ENCODE measurements around the gene TSTD1. TPM values are rescaled to one million over a fixed set of nuclear protein-coding genes. Genes with fewer than 3 reads are reported as not detected.
"Not testable (repeated sequence)": the region's sequence is repeated elsewhere in the genome, so short reads cannot be mapped to it uniquely, and the experiment has no call there.

TSTD1 gene
- total and polyA plus RNA-seq, 5 experiments from 2014 or later = 100 to 508 (median 342) TPM

DNA sequence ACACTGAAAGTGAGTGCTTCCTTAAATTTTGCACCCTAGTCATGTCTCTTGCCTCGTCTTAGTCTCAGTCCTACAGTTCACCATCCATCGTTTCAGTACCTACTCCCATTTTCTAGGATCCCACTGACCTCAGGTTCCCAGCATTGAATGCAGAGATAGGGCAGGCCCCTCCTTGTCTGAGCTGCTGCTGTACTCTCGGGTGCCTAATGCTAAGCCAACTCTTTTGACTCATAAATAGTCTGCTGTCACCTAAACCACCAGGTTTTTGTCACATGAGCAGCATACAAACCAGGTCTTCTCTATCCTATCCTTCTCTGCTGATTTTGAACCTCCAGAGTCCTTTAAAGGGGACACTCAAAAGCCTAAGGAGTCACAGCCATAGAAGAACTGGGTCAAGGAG, 27.9 kb upstream of the TSTD1 start:
- POLR2A ChIA-PET = interaction anchor here (0.8 to 10.2 kb wide), 3 partner anchors 22 to 46 kb away, joined by 4 to 429 read pairs (median 119); partner anchors contain the start of genes F11R, KLHDC9, TSTD1 and USF1
- ATAC-seq (no peak), DNase-seq (no peak)

DNA sequence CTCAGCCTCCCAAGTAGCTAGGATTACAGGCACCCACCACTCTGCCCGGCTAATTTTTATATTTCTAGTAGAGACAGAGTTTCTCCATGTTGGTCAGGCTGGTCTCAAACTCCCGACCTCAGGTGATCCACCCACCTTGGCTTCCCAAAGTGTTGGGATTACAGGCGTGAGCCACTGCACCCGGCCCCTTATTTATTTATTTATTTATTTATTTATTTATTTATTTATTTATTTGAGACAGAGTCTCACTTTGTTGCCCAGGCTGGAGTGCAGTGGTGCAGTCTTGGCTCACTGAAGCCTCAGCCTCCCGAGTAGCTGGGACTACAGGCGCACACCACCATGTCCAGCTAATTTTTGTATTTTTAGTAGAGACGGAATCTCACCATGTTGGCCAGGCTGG, 26.9 kb upstream of the TSTD1 start:
- H3K4me3 Mint-ChIP-seq = peak overlapping the region; percentile 64 to 100 (median 95)
- POLR2A ChIA-PET = interaction anchor here (7.5 to 10.2 kb wide), 2 partner anchors 21 to 31 kb away, joined by 119 to 429 read pairs; partner anchors contain the start of genes KLHDC9, TSTD1 and USF1

More for the DNA sequence above, 27.9 kb upstream of the TSTD1 start:
- H3K9me3 Mint-ChIP-seq = no peaks in the 10 kb centered on the region
- peak overlapping the region; percentile 88 to 100 (median 99) for H3K4me3 Mint-ChIP-seq
- peaks cover 4 to 59% (median 21%) of the 10 kb centered on the region in 3 donors for H3K36me3 Mint-ChIP-seq
- H3K4me1 Mint-ChIP-seq = peaks cover 50 to 86% (median 79%) of the 10 kb centered on the region in 4 donors
- H3K27ac Mint-ChIP-seq = peak overlapping the region; percentile 95 to 100 (median 98)
- no peaks in the 10 kb centered on the region for H3K27me3 Mint-ChIP-seq

DNA sequence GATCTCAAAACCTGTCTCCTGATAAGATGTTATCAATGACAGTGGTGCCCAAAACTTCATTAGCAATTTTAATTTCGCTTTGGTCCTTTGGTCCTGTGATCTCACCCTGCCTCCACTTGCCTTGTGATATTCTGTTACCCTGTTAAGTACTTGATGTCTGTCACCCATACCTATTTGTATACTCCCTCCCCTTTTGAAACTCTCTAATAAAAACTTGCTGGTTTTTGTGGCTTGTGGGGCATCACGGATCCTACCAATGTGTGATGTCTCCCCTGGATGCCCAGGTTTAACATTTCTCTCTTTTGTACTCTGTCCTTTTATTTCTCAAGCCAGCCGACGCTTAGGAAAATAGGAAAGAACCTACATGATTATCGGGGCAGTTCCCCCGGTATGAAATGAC, 25.2 kb upstream of the TSTD1 start:
- not testable (repeated sequence) for H3K27me3 Mint-ChIP-seq, H3K9me3 Mint-ChIP-seq, DNase-seq, ATAC-seq
- POLR2A ChIA-PET = interaction anchor here (0.9 to 10.2 kb wide), 2 partner anchors 19 to 237 kb away, joined by 3 to 429 read pairs; partner anchors contain the start of genes TSTD1 and USF1
- Mint-ChIP-seq H3K36me3 (peaks cover 4 to 83% (median 22%) of the 10 kb centered on the region in 3 donors), H3K27ac (peak overlapping the region; percentile 77 to 97 (median 92)), H3K4me3 (peak overlapping the region; percentile 64 to 100 (median 81)), H3K4me1 (peaks cover 47 to 87% (median 84%) of the 10 kb centered on the region in 4 donors)

More for the DNA sequence above, 26.9 kb upstream of the TSTD1 start:
- not testable (repeated sequence) for ATAC-seq, H3K27me3 Mint-ChIP-seq, H3K9me3 Mint-ChIP-seq
- DNase-seq = peak in 1 of 10 donors; percentile 35
- Mint-ChIP-seq H3K36me3 (peaks cover 4 to 66% (median 21%) of the 10 kb centered on the region in 3 donors), H3K27ac (peak overlapping the region; percentile 25 to 97 (median 88)), H3K4me1 (peaks cover 45 to 83% (median 77%) of the 10 kb centered on the region in 4 donors)

DNA sequence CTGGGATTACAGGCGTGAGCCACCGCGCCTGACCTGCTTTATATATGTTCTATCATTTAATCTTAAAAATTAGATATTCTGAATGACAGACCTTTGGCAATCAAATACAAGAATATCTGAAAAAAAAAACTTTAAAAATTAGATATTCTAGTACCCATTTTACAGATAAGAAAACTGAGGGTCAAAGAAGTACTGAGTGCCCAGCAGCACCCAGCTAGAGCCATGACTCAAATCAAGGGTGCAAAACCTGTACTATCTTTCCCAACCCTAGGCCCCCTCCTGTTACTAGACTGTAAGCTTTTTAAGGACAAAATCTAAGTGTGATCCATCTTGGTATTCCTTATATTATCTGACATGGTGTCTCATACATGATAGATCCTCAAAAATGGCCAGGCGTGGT, 22.7 kb upstream of the TSTD1 start:
- Mint-ChIP-seq H3K9me3 (no peaks in the 10 kb centered on the region), H3K27ac (peak overlapping the region; percentile 58 to 97 (median 85)), H3K4me1 (peaks cover 37 to 85% (median 80%) of the 10 kb centered on the region in 4 donors), H3K4me3 (peak overlapping the region in 5 of 10 donors; percentile 7 to 88 (median 65)), H3K27me3 (no peaks in the 10 kb centered on the region), H3K36me3 (peaks cover 4 to 89% (median 16%) of the 10 kb centered on the region in 3 donors)
- ATAC-seq (no peak), DNase-seq (no peak)
- POLR2A ChIA-PET = interaction anchor here (0.6 to 6.0 kb wide), 4 partner anchors 8 to 54 kb away, joined by 3 to 38 read pairs (median 20); partner anchors contain the start of genes ARHGAP30 and USF1

DNA sequence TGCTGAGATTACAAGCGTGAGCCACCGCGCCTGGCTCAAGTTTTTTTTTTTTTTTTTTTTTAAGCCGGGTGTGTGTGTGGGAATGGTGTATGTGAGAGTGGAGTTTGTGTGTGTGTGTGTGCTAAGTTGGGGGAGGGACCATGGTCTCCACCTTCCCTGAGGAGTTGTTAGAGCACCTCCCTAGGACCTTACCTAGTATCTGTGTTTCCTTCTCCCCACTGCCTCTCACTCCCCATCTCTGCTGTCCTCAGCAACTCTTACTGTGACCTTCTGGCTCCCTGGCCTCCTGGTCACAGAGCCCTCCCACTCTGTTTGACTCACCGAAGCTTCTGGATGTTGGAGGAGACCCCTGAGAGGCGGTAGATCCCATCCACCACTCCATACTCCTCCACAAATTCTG, 20.5 kb upstream of the TSTD1 start:
- Mint-ChIP-seq H3K4me3 (peak overlapping the region in 6 of 10 donors; percentile 12 to 72 (median 48)), H3K36me3 (peaks cover 5 to 89% (median 13%) of the 10 kb centered on the region in 3 donors), H3K4me1 (peaks cover 34 to 78% (median 68%) of the 10 kb centered on the region in 4 donors), H3K27ac (peak overlapping the region; percentile 68 to 96 (median 84)), H3K9me3 (no peaks in the 10 kb centered on the region), H3K27me3 (no peaks in the 10 kb centered on the region)
- POLR2A ChIA-PET = interaction anchor here (5.8 to 6.0 kb wide), 2 partner anchors 10 to 13 kb away, joined by 36 to 38 read pairs; partner anchors contain the start of genes ARHGAP30 and USF1
- ATAC-seq (no peak), DNase-seq (no peak)

DNA sequence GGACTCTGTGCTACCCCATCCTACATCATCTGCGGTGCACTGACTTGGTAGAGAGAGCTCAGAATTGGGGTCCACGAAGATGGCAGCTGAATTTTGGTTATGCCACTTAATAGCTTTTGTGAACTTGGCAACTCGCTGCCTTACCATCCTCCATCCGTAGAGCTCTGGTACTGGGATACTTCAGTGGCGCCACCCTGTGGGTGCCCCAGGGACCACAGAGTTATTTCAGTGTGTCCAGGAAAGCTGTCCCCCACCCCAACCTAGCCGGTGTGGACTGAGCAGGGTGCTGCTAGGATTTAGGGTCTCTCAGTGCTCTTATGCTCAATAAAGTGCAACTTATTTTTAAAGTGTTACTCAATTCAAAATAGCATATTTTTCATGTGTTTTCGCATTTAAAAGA, 16.0 kb upstream of the TSTD1 start:
- POLR2A ChIA-PET = interaction anchor here (1.1 to 1.8 kb wide), 5 partner anchors 9 to 43 kb away, joined by 3 to 9 read pairs (median 4); partner anchors contain the start of genes ARHGAP30, KLHDC9 and USF1
- DNase-seq (no peak), ATAC-seq (no peak)
- H3K27ac Mint-ChIP-seq = peak overlapping the region in 2 of 10 donors; percentile 49 to 66
- peaks cover 23 to 54% (median 45%) of the 10 kb centered on the region in 4 donors for H3K4me1 Mint-ChIP-seq
- no peak overlapping the region for H3K4me3 Mint-ChIP-seq
- H3K36me3 Mint-ChIP-seq = peaks cover 5 to 94% (median 19%) of the 10 kb centered on the region in 3 donors
- no peaks in the 10 kb centered on the region for H3K9me3 Mint-ChIP-seq
- no peaks in the 10 kb centered on the region for H3K27me3 Mint-ChIP-seq

DNA sequence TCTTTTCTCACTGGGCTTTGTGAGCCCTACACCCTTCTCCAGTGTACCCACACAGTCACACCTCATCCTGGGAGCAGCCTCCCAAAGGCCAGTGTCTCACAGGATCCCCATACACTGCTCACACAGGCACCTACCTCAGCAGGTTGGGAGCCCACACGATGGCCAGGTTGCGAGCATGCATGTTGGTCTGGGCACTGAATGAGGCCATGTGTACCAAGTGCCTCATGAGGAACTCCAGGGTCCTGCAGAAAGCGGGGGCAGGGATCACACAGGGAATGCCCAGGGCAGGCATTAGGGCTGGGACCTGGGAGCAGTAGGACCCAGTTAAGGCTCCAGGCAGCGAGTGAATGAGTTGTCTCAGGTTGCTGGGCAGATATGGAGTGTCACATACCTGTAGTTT, 15.5 kb upstream of the TSTD1 start:
- Mint-ChIP-seq H3K36me3 (peaks cover 5 to 94% (median 22%) of the 10 kb centered on the region in 3 donors), H3K27ac (peak overlapping the region in 5 of 10 donors; percentile 44 to 73 (median 59)), H3K9me3 (no peaks in the 10 kb centered on the region), H3K27me3 (no peaks in the 10 kb centered on the region), H3K4me3 (no peak overlapping the region), H3K4me1 (peaks cover 19 to 49% (median 41%) of the 10 kb centered on the region in 4 donors)
- ATAC-seq (no peak), DNase-seq (no peak)
- POLR2A ChIA-PET = interaction anchor here (1.1 to 1.8 kb wide), 5 partner anchors 8 to 44 kb away, joined by 3 to 9 read pairs (median 4); partner anchors contain the start of genes ARHGAP30, KLHDC9 and USF1

DNA sequence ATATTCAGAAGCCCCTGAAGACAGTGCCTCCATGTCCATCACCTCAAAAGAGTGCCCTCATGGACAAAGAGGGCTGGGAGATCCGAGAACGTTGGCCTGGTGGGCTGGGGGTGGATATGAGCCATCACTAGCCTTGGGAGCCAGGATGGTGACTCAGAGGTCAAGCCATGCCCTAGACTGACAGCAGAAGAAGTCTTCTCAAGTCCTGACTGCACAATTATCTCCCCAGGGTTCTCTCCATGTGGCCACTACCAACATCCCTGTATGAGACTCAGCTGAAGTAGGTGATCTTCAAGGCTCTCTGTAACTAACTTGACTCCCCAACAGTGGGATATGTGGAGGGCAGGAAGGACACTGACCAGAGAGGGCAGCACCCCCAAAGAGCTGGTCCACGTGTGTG, 14.1 kb upstream of the TSTD1 start:
- no peaks in the 10 kb centered on the region for H3K27me3 Mint-ChIP-seq
- DNase-seq (no peak), ATAC-seq (no peak)
- no peaks in the 10 kb centered on the region for H3K9me3 Mint-ChIP-seq
- no peak overlapping the region for H3K4me3 Mint-ChIP-seq
- peaks cover 26 to 52% (median 47%) of the 10 kb centered on the region in 4 donors for H3K4me1 Mint-ChIP-seq
- POLR2A ChIA-PET = no interaction called here
- H3K36me3 Mint-ChIP-seq = peaks cover 5 to 93% (median 22%) of the 10 kb centered on the region in 3 donors
- H3K27ac Mint-ChIP-seq = peak overlapping the region in 9 of 10 donors; percentile 13 to 90 (median 75)

DNA sequence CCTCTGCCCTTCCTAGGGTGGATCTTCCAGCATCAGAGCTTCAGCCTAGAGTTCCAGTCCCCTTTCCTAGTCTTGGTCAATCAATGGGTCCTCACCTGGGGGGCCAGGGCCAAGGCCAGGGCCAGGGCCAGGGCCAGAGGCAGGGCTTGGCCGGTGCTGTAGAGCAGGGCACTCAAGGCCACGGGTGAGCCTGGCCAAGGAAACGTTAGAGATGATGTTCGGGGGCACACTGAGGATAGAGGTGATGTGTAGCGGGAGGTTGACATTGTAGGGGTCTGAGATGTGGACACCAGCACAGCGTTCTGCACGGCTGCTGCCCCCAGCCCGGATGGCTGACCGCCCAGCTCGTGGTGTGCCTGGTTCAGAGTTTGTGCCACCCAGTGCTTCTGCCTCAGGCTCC, 12.5 kb upstream of the TSTD1 start:
- peaks cover 22 to 48% (median 41%) of the 10 kb centered on the region in 4 donors for H3K4me1 Mint-ChIP-seq
- H3K4me3 Mint-ChIP-seq = no peak overlapping the region
- no peaks in the 10 kb centered on the region for H3K9me3 Mint-ChIP-seq
- DNase-seq = no peak
- H3K36me3 Mint-ChIP-seq = peaks cover 0 to 86% (median 19%) of the 10 kb centered on the region in 3 donors
- no peak for ATAC-seq
- H3K27me3 Mint-ChIP-seq = no peaks in the 10 kb centered on the region
- peak overlapping the region in 1 of 10 donors; percentile 59 for H3K27ac Mint-ChIP-seq
- POLR2A ChIA-PET = interaction anchor here (0.8 to 15.7 kb wide), 3 partner anchors 10 to 18 kb away, joined by 3 to 429 read pairs (median 4); partner anchors contain the start of gene ARHGAP30

DNA sequence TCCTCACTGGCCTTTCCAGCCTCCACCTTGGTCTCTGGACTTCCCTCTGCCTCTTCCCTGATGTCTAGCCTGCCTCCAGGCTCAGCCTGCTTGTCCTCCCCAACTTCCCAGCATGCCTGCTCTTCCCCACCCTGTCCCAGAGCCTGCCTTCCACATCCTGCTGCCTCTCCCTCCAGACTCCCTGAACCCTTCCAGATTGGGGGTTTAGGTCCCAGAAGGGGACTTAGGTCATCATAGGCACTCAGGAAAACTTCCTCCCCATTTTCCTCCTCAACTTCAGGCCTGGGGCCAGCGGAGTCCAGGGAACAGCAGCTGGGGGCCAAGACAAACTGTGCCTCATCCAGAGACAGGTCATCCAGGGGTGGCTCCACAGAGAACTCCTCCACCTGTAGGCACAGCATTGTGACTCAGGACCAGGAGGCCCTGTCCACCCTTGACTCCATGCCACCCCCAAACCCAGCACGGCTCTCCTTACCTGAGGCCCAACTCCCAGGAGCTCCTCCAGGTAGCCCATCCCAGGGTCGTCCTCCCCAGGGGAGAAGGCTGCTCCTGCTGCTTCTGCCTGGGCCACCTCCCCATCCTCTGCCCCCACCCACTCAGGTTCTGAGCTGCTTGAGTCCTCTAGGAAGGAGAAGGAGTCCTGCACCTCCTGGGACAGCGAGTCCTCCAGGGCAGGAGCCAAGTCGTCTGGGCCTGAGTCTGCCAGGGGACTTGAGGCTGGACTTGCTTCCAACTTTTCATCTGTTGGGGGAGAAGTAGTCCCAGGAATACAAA, 10.4 kb upstream of the TSTD1 start:
- Mint-ChIP-seq H3K36me3 (peaks cover 0 to 74% (median 18%) of the 10 kb centered on the region in 3 donors), H3K27ac (peak overlapping the region in 9 of 10 donors; percentile 52 to 98 (median 78)), H3K27me3 (no peaks in the 10 kb centered on the region), H3K4me1 (peaks cover 33 to 60% (median 47%) of the 10 kb centered on the region in 4 donors), H3K4me3 (no peak overlapping the region), H3K9me3 (no peaks in the 10 kb centered on the region)
- POLR2A ChIA-PET = interaction anchor here (0.5 to 15.7 kb wide), 4 partner anchors 10 to 400 kb away, joined by 4 to 429 read pairs (median 4); partner anchors contain the start of genes ARHGAP30 and TSTD1
- ATAC-seq = no peak
- DNase-seq = no peak

DNA sequence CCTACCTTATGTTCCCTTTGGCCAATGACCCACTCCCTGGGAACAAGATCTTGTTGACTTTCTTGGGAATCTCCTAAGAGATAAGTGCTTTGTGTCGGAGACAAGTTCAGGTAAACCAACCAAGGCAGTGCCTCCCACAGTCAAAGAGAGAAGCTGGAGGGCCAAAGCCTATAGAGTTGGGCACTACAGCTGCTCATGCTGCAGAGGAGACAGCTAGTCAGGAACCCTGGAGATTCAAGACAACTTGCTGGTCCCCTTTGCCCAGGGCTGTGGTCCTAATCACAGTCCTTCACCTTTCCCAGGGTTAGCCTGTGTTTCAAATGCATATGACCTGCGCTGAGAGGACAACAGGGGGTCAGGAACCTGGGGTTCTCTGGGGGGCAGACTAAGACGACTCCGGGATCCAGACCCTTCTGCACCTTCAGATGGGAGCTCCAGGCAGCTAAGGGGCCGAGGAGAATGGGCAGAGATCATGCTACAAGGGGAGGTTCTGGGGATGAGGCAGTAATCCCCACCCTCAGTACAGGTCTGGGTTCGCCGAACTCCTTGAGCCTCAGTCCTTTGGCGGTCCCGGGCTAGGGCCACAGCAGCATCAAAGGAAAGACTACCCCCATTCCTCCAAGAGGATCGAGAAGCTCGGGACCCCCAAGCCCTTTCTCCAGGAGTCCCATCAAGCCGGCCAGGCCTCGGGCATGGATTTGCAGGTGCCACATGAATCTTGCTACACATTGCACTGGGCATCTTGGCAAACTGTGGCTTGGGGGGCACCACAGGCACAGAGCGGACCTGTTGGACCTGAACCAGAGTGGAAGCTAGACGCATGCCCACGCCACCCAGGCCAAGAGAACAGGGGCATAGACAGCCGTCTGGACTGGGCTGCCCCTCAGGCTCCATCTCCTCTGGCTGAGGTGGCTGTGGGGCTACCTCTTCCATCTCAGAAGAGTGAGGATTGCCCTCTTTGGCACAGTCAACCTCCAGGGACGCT, 9.0 kb upstream of the TSTD1 start:
- DNase-seq (no peak), ATAC-seq (no peak)
- Mint-ChIP-seq H3K4me3 (peak overlapping the region in 3 of 10 donors; percentile 13 to 54 (median 45)), H3K9me3 (no peaks in the 10 kb centered on the region), H3K27ac (peak overlapping the region; percentile 79 to 100 (median 98)), H3K4me1 (peaks cover 31 to 63% (median 48%) of the 10 kb centered on the region in 4 donors), H3K36me3 (peaks cover 2 to 68% (median 14%) of the 10 kb centered on the region in 3 donors), H3K27me3 (no peaks in the 10 kb centered on the region)
- POLR2A ChIA-PET = interaction anchor here (0.6 to 15.7 kb wide), 9 partner anchors 10 to 154 kb away, joined by 3 to 429 read pairs (median 15); partner anchors contain the start of genes ARHGAP30, KLHDC9, NDUFS2 and NIT1

All from naive thymus-derived CD8-positive, alpha-beta T cell (primary cell).